HG03378 (cell line): Measurements from ENCODE around the gene ELL2.
"Not testable (repeated sequence)": the region's sequence is repeated elsewhere in the genome, so short reads cannot be mapped to it uniquely, and the experiment has no call there.

Experiments used
- ATAC-seq: cut with Tn5 transposase; IDR thresholded peaks from one replicate; pipeline ENCODE4 v1.9.1; 2021; ENCODE audit warnings: mild to moderate bottlenecking, moderate library complexity; ENCODE audit not compliant: unreplicated experiment

The ELL2 gene

DNA sequence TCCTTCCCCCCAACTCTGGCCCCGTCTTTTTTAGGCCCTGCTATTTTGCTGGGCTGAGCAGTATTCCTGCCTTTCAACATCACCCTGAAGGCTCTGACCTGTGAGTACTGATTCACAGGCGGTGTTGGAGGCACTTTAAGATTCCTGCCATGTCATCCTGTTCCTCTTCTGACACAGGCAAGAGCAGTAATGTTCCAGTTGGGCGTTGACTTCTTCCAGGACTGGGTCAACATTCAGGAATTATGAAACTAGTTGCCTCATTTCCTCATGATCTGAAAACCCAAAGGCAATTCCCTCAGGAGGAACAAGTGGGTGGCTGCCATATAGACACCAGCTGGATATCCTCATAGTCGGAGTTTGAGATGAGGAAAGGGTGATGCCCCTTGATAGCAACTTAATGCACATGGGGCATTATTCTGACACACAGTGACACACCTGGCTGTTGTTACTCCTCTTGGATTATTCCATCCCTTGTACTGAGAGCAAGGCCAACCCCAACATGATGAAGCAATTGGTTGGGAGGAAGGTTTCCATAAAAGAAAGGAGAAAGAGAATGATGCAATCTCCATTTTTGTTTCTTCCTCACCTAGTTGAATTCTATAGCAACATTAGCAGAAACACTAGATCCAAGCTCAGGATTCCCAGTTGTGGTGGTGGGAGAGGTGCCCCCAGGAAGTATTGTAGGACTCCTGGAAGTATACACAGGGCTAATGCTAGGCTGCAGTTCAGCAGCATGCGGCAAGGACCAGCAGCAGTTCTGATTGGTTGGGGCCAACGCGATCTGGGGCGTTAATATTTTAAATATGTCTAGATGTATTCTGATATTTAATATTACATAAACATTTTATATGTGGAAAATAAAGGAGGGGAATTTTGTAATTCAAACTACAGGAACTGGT lies 119.5 kb downstream of the ELL2 start:
- no peak for ATAC-seq

DNA sequence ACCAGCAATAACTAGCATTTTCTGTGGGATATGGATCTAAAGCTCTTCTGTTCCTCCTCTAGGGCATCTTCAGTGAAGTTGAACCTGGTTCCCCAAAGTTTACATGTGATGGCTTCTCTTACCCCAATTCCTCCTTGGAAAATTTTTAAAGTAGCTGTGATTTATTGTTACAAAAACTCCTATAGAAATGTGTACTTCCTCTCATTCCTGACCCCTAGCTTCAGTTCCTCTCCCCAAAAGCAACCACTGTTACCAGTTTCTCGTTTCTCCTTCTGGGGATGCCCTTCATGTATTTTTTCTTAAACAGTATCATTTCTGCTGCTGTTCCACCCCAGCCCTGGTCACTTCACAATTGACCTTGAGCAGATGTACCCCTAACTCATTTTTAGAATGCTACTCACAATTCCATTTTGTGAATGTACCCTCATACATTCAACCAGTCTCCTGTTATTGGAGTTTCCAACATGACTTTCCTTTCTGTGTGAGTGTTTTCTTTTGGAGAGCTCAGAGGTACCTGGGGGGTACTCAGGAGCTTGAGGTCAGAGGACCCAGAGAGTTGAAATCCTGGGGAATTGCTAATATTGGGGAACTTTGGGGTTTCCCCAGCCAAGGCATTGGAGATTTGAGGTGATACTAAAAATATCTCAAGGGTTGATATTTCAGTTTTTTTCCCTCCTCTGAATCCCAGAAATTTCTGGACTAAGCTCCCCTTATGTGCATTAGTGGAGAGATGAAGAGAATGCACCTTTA lies 120.5 kb downstream of the ELL2 start:
- no peak for ATAC-seq

DNA sequence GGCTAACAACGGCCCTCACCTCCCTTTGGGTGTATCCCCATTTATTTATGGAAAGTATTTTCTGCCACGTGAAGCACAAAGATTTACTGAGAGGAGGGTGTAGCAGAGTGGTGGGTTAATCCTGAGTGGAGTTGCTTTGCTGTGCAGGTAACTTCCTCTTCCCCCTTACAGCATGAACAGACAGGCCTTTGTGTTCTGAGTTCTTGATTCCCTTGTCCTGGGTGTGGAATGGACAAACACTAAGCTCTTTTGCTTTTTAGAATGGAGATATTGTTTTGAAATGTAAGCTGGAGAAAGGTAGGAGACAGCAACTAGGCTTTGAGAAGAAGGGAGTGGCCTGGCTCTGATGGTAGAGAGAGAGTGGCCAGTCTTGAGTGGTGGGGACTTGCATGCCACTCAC lies 122.0 kb downstream of the ELL2 start:
- no peak for ATAC-seq

DNA sequence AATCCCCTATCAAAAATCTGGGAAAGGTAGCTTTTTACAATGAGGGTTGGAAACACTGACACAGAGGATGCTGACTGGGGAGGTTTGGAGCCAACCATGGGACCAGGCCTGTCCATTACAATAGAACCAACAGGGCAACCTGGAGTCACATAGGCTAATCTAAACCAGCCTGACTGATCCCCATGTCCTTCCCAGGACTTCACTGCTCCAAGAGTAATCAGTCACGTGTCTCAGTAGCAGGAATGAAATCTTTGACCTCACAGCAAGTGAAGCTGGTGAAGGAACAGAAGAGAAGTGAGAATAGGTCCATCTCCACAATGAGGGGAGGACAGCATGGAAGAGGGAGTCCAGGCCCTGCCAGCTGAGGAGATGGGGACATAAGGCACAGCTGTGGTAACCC lies 123.1 kb downstream of the ELL2 start:
- ATAC-seq = no peak

- ATAC-seq = no peak
Measured at GRCh38 chr5:95838001-95838520, 123.6 kb downstream of the ELL2 start.

- no peak for ATAC-seq
Measured at GRCh38 chr5:95837492-95837891, 124.2 kb downstream of the ELL2 start.

DNA sequence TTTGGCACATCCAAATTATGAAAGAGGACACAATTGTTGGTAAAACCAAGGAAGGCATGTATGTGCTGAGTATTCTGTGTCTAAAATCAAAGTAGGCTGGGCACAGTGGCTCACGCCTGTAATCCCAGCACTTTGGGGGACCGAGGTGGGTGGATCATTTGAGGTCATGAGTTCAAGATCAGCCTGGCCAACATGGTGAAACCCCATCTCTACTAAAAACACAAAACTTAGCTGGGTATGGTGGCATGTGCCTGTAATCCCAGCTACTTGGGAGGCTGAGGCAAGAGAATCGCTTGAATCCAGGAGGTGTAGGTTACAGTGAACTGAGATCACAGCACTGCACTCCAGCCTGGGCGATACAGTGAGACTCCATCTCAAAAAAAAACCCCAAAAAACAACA lies 124.7 kb downstream of the ELL2 start:
- ATAC-seq = not testable (repeated sequence)

DNA sequence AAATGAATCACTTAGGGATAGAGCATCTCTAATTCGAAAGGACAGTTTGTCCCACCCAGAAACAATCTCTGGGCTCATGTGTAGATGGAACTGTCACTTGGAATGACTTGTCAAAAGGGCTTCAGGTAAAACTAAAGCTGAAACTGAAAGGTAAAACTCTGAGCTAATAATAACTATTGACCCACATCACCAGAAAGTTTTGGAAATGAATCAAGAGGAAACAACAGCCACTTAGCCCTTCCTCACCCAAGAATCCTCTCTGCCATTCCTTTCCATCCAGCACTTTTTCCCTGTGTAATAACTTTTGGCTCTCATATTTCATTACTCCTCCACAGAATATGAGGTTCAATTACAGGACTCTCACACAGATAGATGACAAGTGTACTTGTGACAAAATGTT lies 125.1 kb downstream of the ELL2 start:
- peak; percentile 24 for ATAC-seq

DNA sequence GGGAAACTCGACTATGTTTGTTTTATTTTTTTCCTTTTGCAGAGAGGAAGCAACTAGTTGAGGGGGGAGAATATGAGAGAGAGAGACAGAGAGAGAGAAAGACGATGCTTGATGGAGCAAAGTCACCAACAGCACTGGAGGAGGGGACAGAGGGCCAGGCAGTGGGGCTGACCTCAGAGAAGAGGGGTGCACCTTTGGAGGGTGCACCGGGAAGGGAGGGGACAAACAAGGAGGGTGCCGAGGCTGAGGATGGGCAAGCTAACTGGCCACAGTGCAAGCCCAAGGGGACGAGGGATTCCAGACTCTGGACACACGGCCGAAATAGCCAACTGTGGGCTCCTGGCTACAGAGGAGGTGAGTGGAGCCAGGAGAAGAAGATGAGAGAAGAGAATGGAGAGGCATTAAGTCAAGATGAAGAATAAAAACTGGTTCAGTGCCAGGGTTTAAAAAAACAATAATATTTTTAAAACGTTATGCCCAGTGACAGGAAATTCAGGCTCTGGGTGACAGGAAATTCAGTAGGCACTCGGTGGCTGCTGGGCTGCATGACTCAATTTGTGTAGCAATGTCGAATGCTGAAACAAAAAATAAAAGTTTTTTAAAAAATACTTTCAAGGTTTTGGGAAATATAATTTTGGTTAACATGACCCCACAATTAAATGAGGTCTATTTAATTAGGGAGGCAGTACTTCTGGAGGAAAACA lies 125.8 kb downstream of the ELL2 start:
- ATAC-seq = no peak
